PFSK-1 (cell line): ENCODE measurements around the gene DPP6.
A peak's percentile ranks its signal among the peaks of the same experiment; 100 is the strongest.

ENCODE experiments used
- FOXP2 ChIP-seq: optimal IDR thresholded peaks from 2 replicates; pipeline ENCODE3; 2011; ENCODE audit warnings: borderline replicate concordance, control low read depth, inconsistent platforms; ENCODE audit not compliant: insufficient read depth; ENCODE audit errors: extremely low read length, extremely low read depth
- POLR2AphosphoS5 ChIP-seq: IDR thresholded peaks from 2 replicates; pipeline ENCODE4 v1.6.1; 2012; ENCODE audit warnings: low read depth, mild to moderate bottlenecking, control low read depth, low read length, moderate library complexity
- SIN3A ChIP-seq: IDR thresholded peaks from 2 replicates; pipeline ENCODE4 v1.6.1; 2012; ENCODE audit warnings: mild to moderate bottlenecking, low read length, moderate library complexity, borderline replicate concordance; ENCODE audit not compliant: insufficient read depth
- TAF1 ChIP-seq: IDR thresholded peaks from 2 replicates; pipeline ENCODE4 v1.6.1; 2012; ENCODE audit warnings: low read length, control low read depth, borderline replicate concordance; ENCODE audit not compliant: insufficient read depth
- TF ChIP-seq, protein P1 (sequence below), 2 experiments: IDR thresholded peaks; 2 replicates each; pipeline versions ENCODE4 v1.6.1 to v1.8.0; 2011 to 2012; ENCODE audit warnings: low read depth in 2 of 2, low read length in 2 of 2, control low read depth in 1 of 2, inconsistent platforms in 1 of 2, mild to moderate bottlenecking in 1 of 2, moderate library complexity in 1 of 2; ENCODE audit not compliant: insufficient read depth in 1 of 2

Gene DPP6

DNA sequence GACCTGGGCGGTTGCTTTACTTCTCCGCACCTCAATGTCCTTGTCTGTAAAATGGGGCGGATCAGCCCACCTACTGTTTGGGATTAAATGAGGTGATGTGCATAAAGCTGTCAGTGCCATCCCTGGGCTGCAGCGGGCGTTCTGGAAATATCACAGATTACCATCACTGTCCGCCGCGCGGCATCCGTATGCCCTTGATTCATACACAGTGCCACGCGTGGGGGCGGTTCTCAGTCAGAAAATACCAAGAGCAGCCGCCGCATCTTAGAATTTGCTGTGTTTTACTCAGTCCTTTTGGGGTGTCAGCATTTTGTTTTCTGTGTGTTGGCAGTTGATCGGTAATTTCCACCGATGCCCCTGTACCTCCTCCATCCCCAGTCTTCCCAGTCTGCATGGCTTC, 338.8 kb downstream of the DPP6 start:
- TF ChIP-seq POLR2AphosphoS5, result no peak
- no peak for TF ChIP-seq TAF1
- no peak for TF ChIP-seq FOXP2
- TF ChIP-seq, protein P1, sequence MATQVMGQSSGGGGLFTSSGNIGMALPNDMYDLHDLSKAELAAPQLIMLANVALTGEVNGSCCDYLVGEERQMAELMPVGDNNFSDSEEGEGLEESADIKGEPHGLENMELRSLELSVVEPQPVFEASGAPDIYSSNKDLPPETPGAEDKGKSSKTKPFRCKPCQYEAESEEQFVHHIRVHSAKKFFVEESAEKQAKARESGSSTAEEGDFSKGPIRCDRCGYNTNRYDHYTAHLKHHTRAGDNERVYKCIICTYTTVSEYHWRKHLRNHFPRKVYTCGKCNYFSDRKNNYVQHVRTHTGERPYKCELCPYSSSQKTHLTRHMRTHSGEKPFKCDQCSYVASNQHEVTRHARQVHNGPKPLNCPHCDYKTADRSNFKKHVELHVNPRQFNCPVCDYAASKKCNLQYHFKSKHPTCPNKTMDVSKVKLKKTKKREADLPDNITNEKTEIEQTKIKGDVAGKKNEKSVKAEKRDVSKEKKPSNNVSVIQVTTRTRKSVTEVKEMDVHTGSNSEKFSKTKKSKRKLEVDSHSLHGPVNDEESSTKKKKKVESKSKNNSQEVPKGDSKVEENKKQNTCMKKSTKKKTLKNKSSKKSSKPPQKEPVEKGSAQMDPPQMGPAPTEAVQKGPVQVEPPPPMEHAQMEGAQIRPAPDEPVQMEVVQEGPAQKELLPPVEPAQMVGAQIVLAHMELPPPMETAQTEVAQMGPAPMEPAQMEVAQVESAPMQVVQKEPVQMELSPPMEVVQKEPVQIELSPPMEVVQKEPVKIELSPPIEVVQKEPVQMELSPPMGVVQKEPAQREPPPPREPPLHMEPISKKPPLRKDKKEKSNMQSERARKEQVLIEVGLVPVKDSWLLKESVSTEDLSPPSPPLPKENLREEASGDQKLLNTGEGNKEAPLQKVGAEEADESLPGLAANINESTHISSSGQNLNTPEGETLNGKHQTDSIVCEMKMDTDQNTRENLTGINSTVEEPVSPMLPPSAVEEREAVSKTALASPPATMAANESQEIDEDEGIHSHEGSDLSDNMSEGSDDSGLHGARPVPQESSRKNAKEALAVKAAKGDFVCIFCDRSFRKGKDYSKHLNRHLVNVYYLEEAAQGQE (IDR thresholded peaks at IDR 0.05; ENCODE audit: insufficient read depth in 1 of 2, low read depth in 2 of 2, low read length in 2 of 2), result no peak
- no peak for TF ChIP-seq SIN3A

DNA sequence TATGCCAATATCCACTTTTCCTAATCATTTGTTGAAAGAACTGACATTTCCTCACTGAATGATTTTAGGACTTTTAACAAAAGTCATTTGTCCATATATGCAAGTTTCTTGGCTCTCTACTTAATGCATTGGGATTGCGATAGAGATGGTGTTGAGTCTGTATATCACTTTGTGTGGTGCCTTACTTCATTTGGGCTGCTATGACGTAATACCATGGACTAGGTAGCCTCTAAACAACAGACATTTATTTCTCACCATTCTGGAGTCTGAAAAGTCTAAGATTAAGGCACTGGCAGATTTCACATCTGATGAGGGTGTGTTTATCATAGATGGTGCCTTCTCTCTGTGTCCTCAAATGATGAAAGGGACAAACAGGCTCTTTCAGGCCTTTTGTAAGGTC, 342.6 kb downstream of the DPP6 start:
- TF ChIP-seq SIN3A (no peak), POLR2AphosphoS5 (no peak), FOXP2 (no peak), TAF1 (no peak)
- TF ChIP-seq, protein P1 (IDR thresholded peaks at IDR 0.05; ENCODE audit: insufficient read depth in 1 of 2, low read depth in 2 of 2, low read length in 2 of 2), result no peak

DNA sequence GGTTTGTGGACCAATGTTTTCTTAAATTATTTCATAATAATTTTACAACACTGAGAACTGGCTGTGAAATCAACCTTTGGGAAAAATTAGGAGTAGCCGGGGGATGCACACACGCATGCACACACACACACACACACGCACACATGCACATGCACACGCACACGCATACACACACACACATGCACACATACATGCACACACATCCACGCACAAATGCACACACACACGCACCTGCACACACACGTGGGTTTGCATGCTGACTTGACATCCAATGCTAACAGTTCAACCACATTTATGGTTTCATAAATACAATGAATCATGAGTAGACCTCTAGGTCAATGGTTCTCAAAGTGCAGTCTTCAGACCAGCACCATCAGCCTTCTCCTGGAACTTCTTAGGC, 354.1 kb downstream of the DPP6 start:
- TF ChIP-seq, protein P1 (IDR thresholded peaks at IDR 0.05; ENCODE audit: insufficient read depth in 1 of 2, low read depth in 2 of 2, low read length in 2 of 2), result no peak
- TF ChIP-seq FOXP2 (no peak), SIN3A (no peak), POLR2AphosphoS5 (no peak), TAF1 (no peak)

DNA sequence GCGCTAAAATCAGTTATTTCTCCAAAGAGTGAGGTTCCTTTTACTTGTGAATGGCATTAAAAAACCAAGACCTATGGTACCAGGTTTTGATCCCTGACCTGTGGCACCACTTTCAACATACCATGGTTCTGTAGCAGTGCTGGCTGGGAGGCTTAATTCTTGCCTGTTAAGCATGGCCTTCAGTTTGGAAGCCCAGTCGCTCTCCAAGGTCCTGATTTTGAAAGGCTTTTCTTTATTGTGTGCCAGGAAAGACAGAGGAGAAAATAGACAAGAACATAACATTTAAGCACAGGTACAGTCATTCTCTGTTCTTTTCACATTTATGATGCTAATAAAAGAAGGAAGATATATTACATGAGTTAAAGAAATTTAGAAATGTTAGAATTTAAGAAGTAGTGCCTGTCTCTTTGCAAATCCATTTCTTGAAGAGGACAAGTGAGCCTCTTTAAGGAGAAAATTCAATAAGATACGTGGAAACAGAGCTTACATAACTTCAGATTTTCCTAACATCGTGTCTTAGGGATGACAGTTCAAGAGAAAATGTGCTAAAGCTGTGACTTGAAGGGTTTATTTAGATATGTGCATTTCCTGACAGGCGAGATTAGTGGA, 357.6 kb downstream of the DPP6 start:
- TF ChIP-seq, protein P1 (IDR thresholded peaks at IDR 0.05; ENCODE audit: insufficient read depth in 1 of 2, low read depth in 2 of 2, low read length in 2 of 2), result peak; percentile 76 to 92
- TF ChIP-seq FOXP2, result no peak

DNA sequence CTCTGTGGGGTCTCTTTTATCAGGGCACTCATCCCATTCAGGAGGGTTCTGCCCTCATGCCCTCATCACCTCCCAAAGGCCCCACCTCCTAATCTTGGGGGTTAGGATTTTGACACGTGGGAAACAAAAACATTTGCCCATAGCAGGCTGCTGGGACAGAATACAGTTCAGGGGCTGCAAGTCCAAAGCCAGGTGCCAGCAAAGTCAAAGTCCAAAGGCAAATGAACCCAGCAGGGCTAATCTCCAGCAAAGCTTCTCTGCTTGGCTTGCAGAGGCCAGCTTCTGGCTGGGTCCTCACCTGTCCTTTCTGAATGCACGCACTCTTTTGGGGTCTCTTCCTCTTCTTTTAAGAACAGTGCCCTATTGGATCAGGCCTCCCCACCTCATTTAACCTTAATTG, 359.9 kb downstream of the DPP6 start:
- TF ChIP-seq, protein P1 (IDR thresholded peaks at IDR 0.05; ENCODE audit: insufficient read depth in 1 of 2, low read depth in 2 of 2, low read length in 2 of 2), result no peak
- no peak for TF ChIP-seq SIN3A
- TF ChIP-seq POLR2AphosphoS5, result no peak
- no peak for TF ChIP-seq TAF1
- no peak for TF ChIP-seq FOXP2
